ENCODE data around the gene SMARCA4.
A peak's percentile ranks its signal among the peaks of the same experiment; 100 is the strongest.

Gene SMARCA4

DNA sequence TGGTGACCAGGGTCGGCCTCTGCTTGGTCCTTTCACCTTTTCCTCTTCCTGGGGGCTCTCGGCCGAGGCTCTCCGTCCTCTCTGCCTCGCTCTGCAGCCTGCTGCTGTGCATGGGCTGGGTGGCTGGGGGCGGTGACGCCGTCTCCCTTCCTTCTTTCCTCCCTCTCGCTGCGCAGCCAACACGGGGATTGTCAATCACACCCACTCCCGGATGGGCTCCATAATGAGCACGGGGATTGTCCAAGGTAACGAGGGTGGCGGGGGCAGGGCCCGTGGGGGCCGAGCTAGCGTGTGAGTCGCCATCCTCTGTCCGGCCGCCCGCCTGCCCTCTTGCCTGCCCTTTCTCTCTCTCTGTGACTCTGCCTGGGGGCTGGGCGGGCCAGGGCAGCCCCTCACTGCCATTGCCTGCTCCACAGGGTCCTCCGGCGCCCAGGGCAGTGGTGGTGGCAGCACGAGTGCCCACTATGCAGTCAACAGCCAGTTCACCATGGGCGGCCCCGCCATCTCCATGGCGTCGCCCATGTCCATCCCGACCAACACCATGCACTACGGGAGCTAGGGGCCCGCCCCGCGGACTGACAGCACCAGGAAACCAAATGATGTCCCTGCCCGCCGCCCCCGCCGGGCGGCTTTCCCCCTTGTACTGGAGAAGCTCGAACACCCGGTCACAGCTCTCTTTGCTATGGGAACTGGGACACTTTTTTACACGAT lies 39.5 kb upstream of the SMARCA4 start:
- Histone ChIP-seq H3K23ac (ENCODE audit: low read length) (no peak overlapping the region), H2AK5ac (ENCODE audit: low read length) (no peak overlapping the region), H3K4me1 (ENCODE audit: control insufficient read depth, low read depth, low read length) (no peaks in the 10 kb centered on the region), H3K56ac (ENCODE audit: low read length) (no peak overlapping the region), H3K27ac (ENCODE audit: low read depth, low read length) (no peak overlapping the region), H2BK15ac (replicated peaks; ENCODE audit: low read depth) (no peak overlapping the region), H3K4me3 (ENCODE audit: low read length) (no peak overlapping the region), H2BK120ac (ENCODE audit: low read depth, low read length) (no peak overlapping the region), H3K79me1 (ENCODE audit: low read length) (no peaks in the 10 kb centered on the region), H3K4ac (ENCODE audit: low read depth, low read length) (no peak overlapping the region), H2BK5ac (ENCODE audit: low read length) (no peak overlapping the region), H3K4me2 (ENCODE audit: low read length) (no peak overlapping the region), H3K9ac (ENCODE audit: low read length) (no peak overlapping the region), H3K36me3 (ENCODE audit: control insufficient read depth, insufficient read depth, low read length) (peaks cover 10% of the 10 kb centered on the region), H3K18ac (ENCODE audit: low read length) (no peak overlapping the region), H4K5ac (ENCODE audit: low read length) (no peak overlapping the region), H4K8ac (ENCODE audit: low read depth, low read length) (no peak overlapping the region), H3K79me2 (ENCODE audit: control insufficient read depth, insufficient read depth, low read length) (no peaks in the 10 kb centered on the region), H3K27me3 (ENCODE audit: insufficient read depth, low read length, poor library complexity) (no peaks in the 10 kb centered on the region)
- DNase-seq = no peak
- no CpG with 5 or more reads among the region's 43 CpGs for WGBS (ENCODE audit: extremely low coverage, insufficient coverage, low lambda C conversion rate)

DNA sequence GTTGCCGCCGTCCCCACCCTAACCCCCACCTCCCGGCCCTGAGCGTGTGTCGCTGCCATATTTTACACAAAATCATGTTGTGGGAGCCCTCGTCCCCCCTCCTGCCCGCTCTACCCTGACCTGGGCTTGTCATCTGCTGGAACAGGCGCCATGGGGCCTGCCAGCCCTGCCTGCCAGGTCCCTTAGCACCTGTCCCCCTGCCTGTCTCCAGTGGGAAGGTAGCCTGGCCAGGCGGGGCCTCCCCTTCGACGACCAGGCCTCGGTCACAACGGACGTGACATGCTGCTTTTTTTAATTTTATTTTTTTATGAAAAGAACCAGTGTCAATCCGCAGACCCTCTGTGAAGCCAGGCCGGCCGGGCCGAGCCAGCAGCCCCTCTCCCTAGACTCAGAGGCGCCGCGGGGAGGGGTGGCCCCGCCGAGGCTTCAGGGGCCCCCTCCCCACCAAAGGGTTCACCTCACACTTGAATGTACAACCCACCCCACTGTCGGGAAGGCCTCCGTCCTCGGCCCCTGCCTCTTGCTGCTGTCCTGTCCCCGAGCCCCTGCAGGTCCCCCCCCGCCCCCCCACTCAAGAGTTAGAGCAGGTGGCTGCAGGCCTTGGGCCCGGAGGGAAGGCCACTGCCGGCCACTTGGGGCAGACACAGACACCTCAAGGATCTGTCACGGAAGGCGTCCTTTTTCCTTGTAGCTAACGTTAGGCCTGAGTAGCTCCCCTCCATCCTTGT lies 38.8 kb upstream of the SMARCA4 start:
- Histone ChIP-seq H3K56ac (ENCODE audit: low read length) (no peak overlapping the region), H3K9ac (ENCODE audit: low read length) (no peak overlapping the region), H3K4me1 (ENCODE audit: control insufficient read depth, low read depth, low read length) (no peaks in the 10 kb centered on the region), H2BK120ac (ENCODE audit: low read depth, low read length) (no peak overlapping the region), H3K4me3 (ENCODE audit: low read length) (no peak overlapping the region), H3K27ac (ENCODE audit: low read depth, low read length) (no peak overlapping the region), H4K8ac (ENCODE audit: low read depth, low read length) (no peak overlapping the region), H2BK5ac (ENCODE audit: low read length) (no peak overlapping the region), H3K27me3 (ENCODE audit: insufficient read depth, low read length, poor library complexity) (no peaks in the 10 kb centered on the region), H3K79me2 (ENCODE audit: control insufficient read depth, insufficient read depth, low read length) (no peaks in the 10 kb centered on the region), H2AK5ac (ENCODE audit: low read length) (no peak overlapping the region), H4K5ac (ENCODE audit: low read length) (no peak overlapping the region), H3K79me1 (ENCODE audit: low read length) (no peaks in the 10 kb centered on the region), H3K4ac (ENCODE audit: low read depth, low read length) (no peak overlapping the region), H3K23ac (ENCODE audit: low read length) (no peak overlapping the region), H3K18ac (ENCODE audit: low read length) (no peak overlapping the region), H3K36me3 (ENCODE audit: control insufficient read depth, insufficient read depth, low read length) (peaks cover 7% of the 10 kb centered on the region), H3K4me2 (ENCODE audit: low read length) (no peak overlapping the region), H2BK15ac (replicated peaks; ENCODE audit: low read depth) (no peak overlapping the region)
- WGBS (ENCODE audit: extremely low coverage, insufficient coverage, low lambda C conversion rate) = no CpG with 5 or more reads among the region's 33 CpGs
- DNase-seq = peak; percentile 28

DNA sequence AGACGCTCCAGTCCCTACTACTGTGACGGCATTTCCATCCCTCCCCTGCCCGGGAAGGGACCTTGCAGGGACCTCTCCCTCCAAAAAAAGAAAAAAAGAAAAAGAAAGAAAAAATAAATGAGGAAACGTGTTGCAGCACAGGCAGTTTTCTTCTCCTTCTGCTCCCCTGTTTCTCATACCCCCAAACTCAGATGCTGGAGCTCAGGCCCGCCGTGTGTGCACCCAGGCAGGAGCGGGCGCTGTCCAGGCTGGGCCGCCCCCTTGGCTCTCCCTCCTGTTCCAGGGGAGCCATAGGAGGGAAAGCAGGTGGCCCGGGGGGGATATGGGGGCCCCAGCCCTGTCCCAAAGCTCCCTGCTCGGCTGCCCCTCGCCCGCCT lies 38.2 kb upstream of the SMARCA4 start:
- Histone ChIP-seq H3K79me1 (ENCODE audit: low read length) (peaks cover 5% of the 10 kb centered on the region), H4K5ac (ENCODE audit: low read length) (no peak overlapping the region), H3K4ac (ENCODE audit: low read depth, low read length) (no peak overlapping the region), H3K4me3 (ENCODE audit: low read length) (no peak overlapping the region), H3K36me3 (ENCODE audit: control insufficient read depth, insufficient read depth, low read length) (peaks cover 7% of the 10 kb centered on the region), H3K56ac (ENCODE audit: low read length) (no peak overlapping the region), H4K8ac (ENCODE audit: low read depth, low read length) (no peak overlapping the region), H3K4me2 (ENCODE audit: low read length) (no peak overlapping the region), H3K9ac (ENCODE audit: low read length) (no peak overlapping the region), H2BK15ac (replicated peaks; ENCODE audit: low read depth) (no peak overlapping the region), H3K4me1 (ENCODE audit: control insufficient read depth, low read depth, low read length) (no peaks in the 10 kb centered on the region), H3K23ac (ENCODE audit: low read length) (no peak overlapping the region), H2AK5ac (ENCODE audit: low read length) (no peak overlapping the region), H3K27me3 (ENCODE audit: insufficient read depth, low read length, poor library complexity) (no peaks in the 10 kb centered on the region), H3K27ac (ENCODE audit: low read depth, low read length) (no peak overlapping the region), H2BK120ac (ENCODE audit: low read depth, low read length) (no peak overlapping the region), H3K18ac (ENCODE audit: low read length) (no peak overlapping the region), H2BK5ac (ENCODE audit: low read length) (no peak overlapping the region), H3K79me2 (ENCODE audit: control insufficient read depth, insufficient read depth, low read length) (peaks cover 1% of the 10 kb centered on the region)
- no CpG with 5 or more reads among the region's 13 CpGs for WGBS (ENCODE audit: extremely low coverage, insufficient coverage, low lambda C conversion rate)
- no peak for DNase-seq

- Histone ChIP-seq H3K79me2 (ENCODE audit: control insufficient read depth, insufficient read depth, low read length) (peaks cover 7% of the 10 kb centered on the region), H3K36me3 (ENCODE audit: control insufficient read depth, insufficient read depth, low read length) (peaks cover 7% of the 10 kb centered on the region), H3K79me1 (ENCODE audit: low read length) (peaks cover 10% of the 10 kb centered on the region), H3K4ac (ENCODE audit: low read depth, low read length) (no peak overlapping the region), H2BK120ac (ENCODE audit: low read depth, low read length) (no peak overlapping the region), H3K4me1 (ENCODE audit: control insufficient read depth, low read depth, low read length) (no peaks in the 10 kb centered on the region), H3K18ac (ENCODE audit: low read length) (no peak overlapping the region), H2AK5ac (ENCODE audit: low read length) (no peak overlapping the region), H3K23ac (ENCODE audit: low read length) (no peak overlapping the region), H2BK15ac (replicated peaks; ENCODE audit: low read depth) (no peak overlapping the region), H3K56ac (ENCODE audit: low read length) (no peak overlapping the region), H3K27me3 (ENCODE audit: insufficient read depth, low read length, poor library complexity) (no peaks in the 10 kb centered on the region), H3K9ac (ENCODE audit: low read length) (no peak overlapping the region), H3K4me3 (ENCODE audit: low read length) (no peak overlapping the region), H3K4me2 (ENCODE audit: low read length) (no peak overlapping the region), H2BK5ac (ENCODE audit: low read length) (no peak overlapping the region), H4K8ac (ENCODE audit: low read depth, low read length) (no peak overlapping the region), H3K27ac (ENCODE audit: low read depth, low read length) (no peak overlapping the region), H4K5ac (ENCODE audit: low read length) (no peak overlapping the region)
- WGBS (ENCODE audit: extremely low coverage, insufficient coverage, low lambda C conversion rate) = no CpG with 5 or more reads among the region's 29 CpGs
- DNase-seq = no peak
Measured at GRCh38 chr19:10923260-10924112, 37.3 kb upstream of the SMARCA4 start.

DNA sequence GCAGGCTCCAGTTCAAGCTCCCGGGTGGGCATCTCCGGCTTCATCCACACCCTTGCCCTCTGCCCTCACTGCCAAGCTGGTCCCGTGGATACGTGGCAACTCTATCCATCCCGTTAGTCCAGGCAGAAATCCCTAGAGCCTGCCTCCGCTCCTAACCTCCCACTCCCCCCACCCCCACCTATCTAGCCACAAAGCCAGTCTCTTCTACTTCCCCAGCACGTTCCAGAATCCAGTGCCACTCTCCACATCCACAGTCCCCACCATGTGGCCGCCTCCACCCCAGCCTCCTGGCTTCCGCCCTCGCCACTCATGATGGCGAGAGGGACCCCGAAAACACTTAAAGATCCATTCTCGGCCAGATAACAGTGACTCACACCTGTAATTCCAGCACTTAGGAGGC lies 36.2 kb upstream of the SMARCA4 start:
- Histone ChIP-seq H3K4me3 (ENCODE audit: low read length) (no peak overlapping the region), H3K4ac (ENCODE audit: low read depth, low read length) (no peak overlapping the region), H4K5ac (ENCODE audit: low read length) (no peak overlapping the region), H3K4me2 (ENCODE audit: low read length) (no peak overlapping the region), H3K27me3 (ENCODE audit: insufficient read depth, low read length, poor library complexity) (no peaks in the 10 kb centered on the region), H2BK5ac (ENCODE audit: low read length) (no peak overlapping the region), H3K79me2 (ENCODE audit: control insufficient read depth, insufficient read depth, low read length) (peaks cover 15% of the 10 kb centered on the region), H2BK15ac (replicated peaks; ENCODE audit: low read depth) (no peak overlapping the region), H2AK5ac (ENCODE audit: low read length) (no peak overlapping the region), H3K27ac (ENCODE audit: low read depth, low read length) (no peak overlapping the region), H4K8ac (ENCODE audit: low read depth, low read length) (no peak overlapping the region), H3K23ac (ENCODE audit: low read length) (no peak overlapping the region), H3K36me3 (ENCODE audit: control insufficient read depth, insufficient read depth, low read length) (peaks cover 4% of the 10 kb centered on the region), H3K9ac (ENCODE audit: low read length) (no peak overlapping the region), H2BK120ac (ENCODE audit: low read depth, low read length) (no peak overlapping the region), H3K56ac (ENCODE audit: low read length) (no peak overlapping the region), H3K4me1 (ENCODE audit: control insufficient read depth, low read depth, low read length) (peaks cover under 1% of the 10 kb centered on the region), H3K18ac (ENCODE audit: low read length) (no peak overlapping the region), H3K79me1 (ENCODE audit: low read length) (peaks cover 15% of the 10 kb centered on the region)
- DNase-seq = no peak
- WGBS (ENCODE audit: extremely low coverage, insufficient coverage, low lambda C conversion rate) = no CpG with 5 or more reads among the region's 13 CpGs
